Measurements from ENCODE around the gene COX8C.

Gene COX8C

GRCh38 chr14:93303659-93304058 lies 43.3 kb upstream of the COX8C start:
- TF ChIP-seq, protein P1, sequence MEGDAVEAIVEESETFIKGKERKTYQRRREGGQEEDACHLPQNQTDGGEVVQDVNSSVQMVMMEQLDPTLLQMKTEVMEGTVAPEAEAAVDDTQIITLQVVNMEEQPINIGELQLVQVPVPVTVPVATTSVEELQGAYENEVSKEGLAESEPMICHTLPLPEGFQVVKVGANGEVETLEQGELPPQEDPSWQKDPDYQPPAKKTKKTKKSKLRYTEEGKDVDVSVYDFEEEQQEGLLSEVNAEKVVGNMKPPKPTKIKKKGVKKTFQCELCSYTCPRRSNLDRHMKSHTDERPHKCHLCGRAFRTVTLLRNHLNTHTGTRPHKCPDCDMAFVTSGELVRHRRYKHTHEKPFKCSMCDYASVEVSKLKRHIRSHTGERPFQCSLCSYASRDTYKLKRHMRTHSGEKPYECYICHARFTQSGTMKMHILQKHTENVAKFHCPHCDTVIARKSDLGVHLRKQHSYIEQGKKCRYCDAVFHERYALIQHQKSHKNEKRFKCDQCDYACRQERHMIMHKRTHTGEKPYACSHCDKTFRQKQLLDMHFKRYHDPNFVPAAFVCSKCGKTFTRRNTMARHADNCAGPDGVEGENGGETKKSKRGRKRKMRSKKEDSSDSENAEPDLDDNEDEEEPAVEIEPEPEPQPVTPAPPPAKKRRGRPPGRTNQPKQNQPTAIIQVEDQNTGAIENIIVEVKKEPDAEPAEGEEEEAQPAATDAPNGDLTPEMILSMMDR (IDR thresholded peaks at IDR 0.05; ENCODE audit: low read depth, low read length), result no peak

DNA sequence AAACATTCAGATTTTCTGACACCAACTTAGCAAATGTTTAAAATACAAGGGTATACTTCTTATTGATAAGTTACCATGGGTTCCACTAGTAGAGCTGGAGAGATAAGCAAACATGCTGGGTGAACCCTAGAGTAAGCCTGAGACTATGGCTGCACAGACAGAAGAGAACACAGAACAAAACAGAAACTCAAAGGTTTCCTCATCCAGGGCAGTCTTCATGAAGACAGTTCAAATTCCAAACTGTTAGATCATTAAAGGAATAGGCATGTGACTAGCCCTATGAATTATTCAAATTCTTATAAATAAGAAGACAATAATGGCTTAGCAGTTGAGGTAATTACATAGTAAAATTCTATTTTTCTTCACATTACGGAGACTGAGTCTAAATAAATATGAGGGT lies 42.2 kb upstream of the COX8C start:
- no peak for DNase-seq
- Histone ChIP-seq H3K27me3 (no peaks in the 10 kb centered on the region), H3K36me3 (peaks cover 4% of the 10 kb centered on the region; the same call in 1 of the 2 replicates), H3K4me1 (peaks cover 12% of the 10 kb centered on the region), H3K9me3 (no peaks in the 10 kb centered on the region), H3K4me3 (ENCODE audit: low read depth, low read length) (no peak overlapping the region)
- TF ChIP-seq, protein P1 (IDR thresholded peaks at IDR 0.05; ENCODE audit: low read depth, low read length), result no peak

More at GRCh38 chr14:93303659-93304058, 43.3 kb upstream of the COX8C start:
- Histone ChIP-seq H3K4me1 (peaks cover 12% of the 10 kb centered on the region), H3K36me3 (peaks cover 3% of the 10 kb centered on the region; the same call in 1 of the 2 replicates), H3K27me3 (no peaks in the 10 kb centered on the region), H3K9me3 (no peaks in the 10 kb centered on the region), H3K4me3 (ENCODE audit: low read depth, low read length) (no peak overlapping the region)
- peak; percentile 52 for DNase-seq

- TF ChIP-seq, protein P1 (IDR thresholded peaks at IDR 0.05; ENCODE audit: low read depth, low read length), result no peak
- no peak overlapping the region for H3K4me3 ChIP-seq (ENCODE audit: low read depth, low read length)
- H3K9me3 ChIP-seq, result no peaks in the 10 kb centered on the region
- peaks cover 12% of the 10 kb centered on the region for H3K4me1 ChIP-seq
- peaks cover 4% of the 10 kb centered on the region; the same call in 1 of the 2 replicates for H3K36me3 ChIP-seq
- no peak for DNase-seq
- no peaks in the 10 kb centered on the region for H3K27me3 ChIP-seq
Measured at GRCh38 chr14:93305725-93306418, 41.1 kb upstream of the COX8C start.

DNA sequence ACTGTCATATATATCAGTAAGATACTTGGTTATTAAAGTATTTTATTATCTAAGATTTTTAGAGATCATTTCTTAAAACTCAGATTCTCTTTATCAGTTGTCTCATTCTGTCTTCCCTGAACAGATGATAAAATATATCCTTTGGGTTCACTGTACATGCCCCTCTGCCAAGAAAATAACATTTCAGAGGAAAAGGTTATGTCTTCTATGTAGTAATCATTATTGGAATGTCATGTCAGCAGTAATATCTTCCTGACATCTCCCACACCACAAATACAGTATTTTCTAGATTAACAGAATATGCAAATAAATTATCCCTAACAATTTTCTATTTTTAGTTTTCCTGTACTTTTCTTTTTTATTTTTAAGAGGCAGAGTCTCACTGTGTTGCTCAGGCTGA lies 40.2 kb upstream of the COX8C start:
- DNase-seq, result no peak
- Histone ChIP-seq H3K4me3 (ENCODE audit: low read depth, low read length) (no peak overlapping the region), H3K27me3 (no peaks in the 10 kb centered on the region), H3K4me1 (peaks cover 9% of the 10 kb centered on the region), H3K36me3 (peaks cover 7% of the 10 kb centered on the region; the same call in 1 of the 2 replicates), H3K9me3 (no peaks in the 10 kb centered on the region)
- TF ChIP-seq, protein P1 (IDR thresholded peaks at IDR 0.05; ENCODE audit: low read depth, low read length), result no peak

DNA sequence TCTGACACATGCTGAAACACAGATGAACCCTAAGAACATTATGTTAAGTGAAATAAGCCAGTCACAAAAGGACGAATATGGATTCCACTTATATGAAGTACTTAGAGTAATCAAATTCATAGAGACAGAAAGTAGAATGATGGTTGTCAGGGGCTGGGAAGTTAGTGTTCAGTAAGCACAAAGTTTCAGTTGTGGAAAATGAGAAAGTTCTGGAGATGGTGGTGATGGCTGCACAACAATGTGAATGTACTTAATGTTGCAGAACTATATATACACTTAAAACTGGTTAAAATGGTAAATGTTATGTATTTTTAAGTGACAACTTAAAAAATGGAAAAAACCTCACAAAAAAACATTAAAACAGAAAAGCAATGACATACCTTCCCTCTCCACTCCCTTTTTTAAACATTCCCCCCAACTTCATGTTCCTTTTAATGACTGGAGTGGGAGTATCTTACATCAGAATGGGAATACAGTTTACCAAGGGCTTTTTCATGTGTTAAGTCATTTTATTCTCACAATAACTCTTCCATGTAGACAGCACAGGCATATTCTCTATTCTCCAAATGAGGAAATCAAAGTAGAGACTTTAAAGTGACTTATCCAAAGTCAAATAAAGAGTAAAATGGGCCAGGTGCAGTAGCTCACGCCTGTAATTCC lies 38.2 kb upstream of the COX8C start:
- no peaks in the 10 kb centered on the region for H3K27me3 ChIP-seq

More for the DNA sequence above, 38.2 kb upstream of the COX8C start:
- TF ChIP-seq, protein P1 (IDR thresholded peaks at IDR 0.05; ENCODE audit: low read depth, low read length), result no peak
- Histone ChIP-seq H3K9me3 (no peaks in the 10 kb centered on the region), H3K4me3 (ENCODE audit: low read depth, low read length) (no peak overlapping the region), H3K36me3 (peaks cover 7% of the 10 kb centered on the region; the same call in 1 of the 2 replicates), H3K4me1 (no peaks in the 10 kb centered on the region)
- no peak for DNase-seq

Data from BE2C (cell line).